GM23248 (cell line): ENCODE results near the gene HCRT. TPM values are rescaled to one million over a fixed set of nuclear protein-coding genes. Genes with fewer than 3 reads are reported as not detected.

Experiments
- DNase-seq: peaks from one replicate; pipeline ENCODE4 v3.0.0-alpha.2; 2015
- H2AFZ ChIP-seq: fragments of 200-600 bp; sonication (generic); 2 replicates; pipeline ENCODE4 v1.6.1; 2016; ENCODE audit warnings: antibody characterized with exemption
- H3F3A ChIP-seq: fragments of 200-600 bp; sonication (generic); 2 replicates; pipeline ENCODE4 v1.6.1; 2016; ENCODE audit warnings: mild to moderate bottlenecking, antibody characterized with exemption, mixed run types; ENCODE audit not compliant: insufficient read depth
- H3K27ac ChIP-seq: fragments of 200-600 bp; sonication (generic); 2 replicates; pipeline ENCODE4 v1.5.1; 2016; ENCODE audit warnings: mild to moderate bottlenecking
- H3K27me3 ChIP-seq: fragments of 200-600 bp; sonication (generic); replicated peaks from 2 replicates; pipeline ENCODE4 v1.6.1; 2016; ENCODE audit warnings: mild to moderate bottlenecking; ENCODE audit not compliant: insufficient read depth
- H3K36me3 ChIP-seq: fragments of 200-600 bp; sonication (generic); 2 replicates; pipeline ENCODE4 v1.6.1; 2016; ENCODE audit warnings: low read depth, mild to moderate bottlenecking
- H3K4me1 ChIP-seq: fragments of 200-600 bp; sonication (generic); 2 replicates; pipeline ENCODE4 v1.6.1; 2016; ENCODE audit warnings: mild to moderate bottlenecking; ENCODE audit not compliant: insufficient read depth
- H3K4me2 ChIP-seq: fragments of 200-600 bp; sonication (generic); one replicate; pipeline ENCODE4 v1.6.1; 2016; ENCODE audit warnings: mild to moderate bottlenecking; ENCODE audit not compliant: unreplicated experiment
- H3K4me3 ChIP-seq: fragments of 200-600 bp; sonication (generic); 2 replicates; pipeline ENCODE4 v1.5.1; 2016; ENCODE audit warnings: mild to moderate bottlenecking
- H3K79me2 ChIP-seq: fragments of 200-600 bp; sonication (generic); 2 replicates; pipeline ENCODE4 v1.6.1; 2016; ENCODE audit warnings: mild to moderate bottlenecking; ENCODE audit not compliant: insufficient read depth
- H3K9ac ChIP-seq: fragments of 200-600 bp; sonication (generic); 2 replicates; pipeline ENCODE4 v1.6.1; 2016; ENCODE audit warnings: mild to moderate bottlenecking
- H3K9me2 ChIP-seq: fragments of 200-600 bp; sonication (generic); 2 replicates; pipeline ENCODE4 v1.6.1; 2016; ENCODE audit warnings: mixed run types, mild to moderate bottlenecking, moderate library complexity; ENCODE audit not compliant: insufficient read depth
- H3K9me3 ChIP-seq: fragments of 200-600 bp; sonication (generic); one replicate; pipeline ENCODE4 v1.6.1; 2017; ENCODE audit warnings: low read depth
- H4K20me1 ChIP-seq: fragments of 200-600 bp; sonication (generic); 2 replicates; pipeline ENCODE4 v1.6.0; 2016; ENCODE audit not compliant: insufficient read depth
- EZH2 ChIP-seq: fragments of 200-600 bp; sonication (generic); IDR thresholded peaks from 2 replicates; pipeline ENCODE4 v1.6.1; 2018; ENCODE audit warnings: antibody characterized with exemption, mild to moderate bottlenecking; ENCODE audit not compliant: insufficient read depth, poor library complexity, severe bottlenecking
- EZH2phosphoT487 ChIP-seq: fragments of 200-600 bp; sonication (generic); IDR thresholded peaks from 2 replicates; pipeline ENCODE4 v1.6.1; 2018; ENCODE audit warnings: antibody characterized with exemption, moderate library complexity, mild to moderate bottlenecking, low read depth; ENCODE audit not compliant: insufficient read depth
- WGBS, 2 experiments: methylation state at CpG; one replicate each; pipeline ENCODE4 v1.1.6; 2015 to 2017; ENCODE audit warnings: low lambda C conversion rate in 2 of 2, low coverage in 1 of 2; ENCODE audit errors: missing lambda C conversion rate in 2 of 2; 5-methylcytosine and 5-hydroxymethylcytosine counted together
- in situ Hi-C: fragments of 300-500 bp; cut with MboI; formaldehyde crosslinking; loops from 2 replicates; pipeline ENCODE4 v1.15.0; 2020
- polyA plus RNA-seq: library from polyadenylated mRNA; unstranded; fragments of >200 nt; fragmentation: Nextera tagmentation; extraction: Ambion mirVana; gene quantifications from 2 replicates; pipeline ENCODE4 v1.2.1, GENCODE V29; 2016
- total RNA-seq: library from RNA; depleted of rRNA; stranded (reverse); fragments of >200 nt; shearing (Covaris generic); gene quantifications from 2 replicates; pipeline ENCODE4 v1.2.3, GENCODE V29; 2014

HCRT gene
- total and polyA plus RNA-seq, 2 experiments from 2014 or later: not detected

DNA sequence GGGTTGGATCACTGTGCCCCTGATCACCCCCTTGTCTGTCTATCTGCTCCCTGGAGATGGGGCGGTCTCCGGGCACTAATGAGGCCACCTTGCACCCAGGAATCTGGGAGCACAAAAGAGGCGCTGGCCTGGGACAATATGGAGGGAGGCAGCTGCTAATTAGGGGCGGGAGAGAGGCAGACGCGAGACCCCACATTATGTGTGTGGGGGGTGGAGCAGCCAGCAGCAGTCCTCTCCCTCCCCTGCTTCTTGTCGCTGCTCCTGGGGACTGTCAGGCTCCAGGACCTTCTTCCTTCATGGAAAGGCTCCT lies 324 bp upstream of the HCRT start:
- H3K9me3 ChIP-seq: no peaks in the 10 kb centered on the region
- H3K4me3 ChIP-seq: no peak overlapping the region
- H3K79me2 ChIP-seq: no peaks in the 10 kb centered on the region
- no peaks in the 10 kb centered on the region for H3K36me3 ChIP-seq
- WGBS, 2 experiments: 73 to 80% methylated on average over 6 to 7 of the region's 7 CpGs
- no peaks in the 10 kb centered on the region for H3F3A ChIP-seq
- H4K20me1 ChIP-seq: no peaks in the 10 kb centered on the region
- H2AFZ ChIP-seq: no peak overlapping the region
- H3K27ac ChIP-seq: no peak overlapping the region
- no peaks in the 10 kb centered on the region for H3K9me2 ChIP-seq
- H3K4me1 ChIP-seq: peaks cover 11% of the 10 kb centered on the region; the same call in 1 of the 2 replicates
- H3K4me2 ChIP-seq: no peak overlapping the region
- no peak for DNase-seq
- 0 out of 2 replicates have a peak, but pooled peaks cover 5% of the 10 kb centered on the region for H3K27me3 ChIP-seq
- in situ Hi-C loops: no loop called here
- no peak overlapping the region for H3K9ac ChIP-seq
- no peak for TF ChIP-seq EZH2phosphoT487
- TF ChIP-seq EZH2: no peak

DNA sequence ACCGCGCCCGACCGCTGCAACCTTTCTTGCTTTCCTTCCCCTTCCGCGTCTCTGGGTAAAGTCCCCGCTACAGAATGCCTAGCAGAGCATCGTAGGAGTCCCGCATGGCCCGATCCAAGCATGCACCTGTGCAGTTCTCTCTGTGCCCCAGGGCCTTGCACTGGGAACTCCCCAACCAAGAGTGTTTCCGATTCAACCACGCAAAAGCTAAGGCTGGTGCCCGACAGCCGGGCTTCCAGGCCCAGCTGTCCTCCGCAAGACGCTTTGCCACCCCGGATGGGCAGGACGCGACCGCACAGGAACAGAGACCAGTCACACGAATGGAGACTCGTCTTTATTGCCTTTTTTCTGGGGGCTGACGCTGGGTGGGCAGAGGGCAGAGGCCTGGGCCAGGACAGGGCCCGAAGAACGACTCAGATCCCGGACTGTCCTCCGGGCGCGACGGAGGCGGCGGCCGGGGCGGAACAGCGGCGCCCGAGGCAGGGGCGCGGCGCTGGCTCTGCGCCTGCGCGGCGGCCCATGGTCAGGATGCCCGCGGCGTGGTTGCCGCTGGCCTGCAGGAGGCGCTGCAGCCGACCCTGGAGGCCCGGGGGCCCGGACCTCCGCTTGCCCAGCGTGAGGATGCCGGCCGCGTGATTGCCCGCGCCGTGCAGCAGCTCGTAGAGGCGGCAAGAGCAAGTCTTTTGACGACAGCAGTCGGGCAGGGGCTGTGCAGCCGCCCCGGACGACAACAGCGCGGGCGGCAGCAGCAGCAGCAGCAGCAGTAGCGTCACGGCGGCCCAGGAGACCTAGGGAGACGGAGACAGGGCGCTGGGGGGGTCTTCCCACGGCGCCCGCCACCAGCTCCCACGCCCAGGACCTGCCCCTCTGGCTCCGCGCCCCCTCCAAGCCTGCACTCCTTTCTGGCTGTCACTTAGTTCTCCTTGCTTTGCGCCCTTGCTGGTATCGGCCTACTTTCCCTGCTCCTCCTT lies 1.2 kb downstream of the HCRT start:
- peak overlapping the region; percentile 97 for H2AFZ ChIP-seq
- no peak overlapping the region for H3K27ac ChIP-seq
- H3K4me3 ChIP-seq: peak overlapping the region; percentile 70
- no peaks in the 10 kb centered on the region for H3F3A ChIP-seq
- peak overlapping the region; percentile 86 for H3K4me2 ChIP-seq
- H3K36me3 ChIP-seq: no peaks in the 10 kb centered on the region
- H3K9me2 ChIP-seq: no peaks in the 10 kb centered on the region
- WGBS, 2 experiments: 15 to 16% methylated on average over 65 to 70 of the region's 83 CpGs
- H3K4me1 ChIP-seq: peaks cover 11% of the 10 kb centered on the region; the same call in 1 of the 2 replicates
- in situ Hi-C loops: no loop called here
- peak; percentile 86 for DNase-seq
- no peak for TF ChIP-seq EZH2phosphoT487
- H4K20me1 ChIP-seq: no peaks in the 10 kb centered on the region
- H3K9ac ChIP-seq: peak overlapping the region; percentile 60
- no peaks in the 10 kb centered on the region for H3K79me2 ChIP-seq
- no peaks in the 10 kb centered on the region for H3K9me3 ChIP-seq
- H3K27me3 ChIP-seq: 0 out of 2 replicates have a peak, but pooled peaks cover 5% of the 10 kb centered on the region

DNA sequence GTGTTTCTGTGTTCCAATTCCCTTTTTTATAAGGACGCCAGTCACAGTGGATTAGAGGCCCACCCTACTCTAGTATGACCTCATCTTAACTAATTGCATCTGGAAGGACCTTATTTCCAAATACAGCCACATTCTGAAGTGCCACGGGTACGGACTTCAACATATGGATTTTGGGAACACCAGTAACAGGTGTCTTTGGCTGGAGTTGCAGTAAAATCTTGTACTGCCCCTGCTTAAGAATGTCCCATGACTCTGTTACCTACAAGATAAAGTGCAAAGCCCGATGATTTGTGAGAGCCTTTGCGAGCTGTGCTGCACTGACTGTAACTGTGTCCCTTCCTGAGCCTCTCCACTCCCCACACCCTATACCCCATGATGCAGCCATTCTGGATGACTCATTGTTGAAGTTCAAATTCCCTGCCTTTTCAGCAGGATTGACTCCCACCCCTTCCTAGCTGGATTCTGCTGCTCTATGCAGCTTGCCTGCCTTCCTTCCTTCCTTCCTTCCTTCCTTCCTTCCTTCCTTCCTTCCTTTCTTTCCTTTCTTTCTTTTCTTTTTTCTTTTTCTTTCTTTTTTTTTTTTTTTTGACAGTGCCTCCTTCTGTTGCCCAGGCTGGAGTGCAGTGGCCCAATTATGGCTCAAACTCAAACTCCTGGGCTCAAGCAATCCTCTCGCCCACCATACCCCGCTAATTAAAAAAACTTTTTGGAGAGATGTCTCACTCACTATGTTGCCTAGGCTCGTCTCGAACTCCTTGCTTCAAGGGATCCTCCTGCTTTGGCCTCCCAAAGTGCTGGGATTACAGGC lies 2.1 kb downstream of the HCRT start:
- no peak for TF ChIP-seq EZH2phosphoT487
- TF ChIP-seq EZH2: no peak
- H3K36me3 ChIP-seq: no peaks in the 10 kb centered on the region
- no peaks in the 10 kb centered on the region for H3K79me2 ChIP-seq
- H3K9me2 ChIP-seq: no peaks in the 10 kb centered on the region
- H3K9me3 ChIP-seq: no peaks in the 10 kb centered on the region
- no peak overlapping the region; the same call in 1 of the 2 replicates for H3K4me3 ChIP-seq
- 72 to 83% methylated on average over 9 of the region's 9 CpGs for WGBS, 2 experiments
- 0 out of 2 replicates have a peak, but pooled peaks cover 5% of the 10 kb centered on the region for H3K27me3 ChIP-seq
- no peak overlapping the region for H3K27ac ChIP-seq
- no peak overlapping the region for H2AFZ ChIP-seq
- no peaks in the 10 kb centered on the region for H3F3A ChIP-seq
- no peaks in the 10 kb centered on the region for H4K20me1 ChIP-seq
- peak overlapping the region; percentile 86 for H3K4me2 ChIP-seq
- DNase-seq: peak; percentile 66
- H3K4me1 ChIP-seq: peaks cover 11% of the 10 kb centered on the region; the same call in 1 of the 2 replicates
- in situ Hi-C loops: no loop called here
- H3K9ac ChIP-seq: no peak overlapping the region

DNA sequence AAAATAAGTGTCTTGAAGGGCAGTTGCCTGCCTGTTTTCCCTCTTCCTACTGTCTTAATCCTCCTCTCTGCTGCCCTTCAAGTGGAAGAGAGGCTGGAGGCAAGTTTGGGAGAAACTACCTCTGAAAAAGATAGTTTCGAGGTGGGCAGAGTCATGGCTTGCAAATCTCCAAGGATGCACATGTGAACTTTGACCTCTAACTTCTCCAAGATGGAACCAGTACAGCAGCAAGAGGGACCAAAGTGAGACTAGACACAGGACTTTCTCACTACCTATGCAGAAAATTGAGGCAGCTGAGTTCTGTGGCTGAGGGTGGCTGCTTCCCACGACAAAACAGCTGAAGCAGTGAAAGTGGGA lies 3.4 kb downstream of the HCRT start:
- H4K20me1 ChIP-seq: no peaks in the 10 kb centered on the region
- H3K9ac ChIP-seq: no peak overlapping the region
- in situ Hi-C loops: no loop called here
- no peak overlapping the region for H3K4me2 ChIP-seq
- H3K79me2 ChIP-seq: no peaks in the 10 kb centered on the region
- H3K9me3 ChIP-seq: no peaks in the 10 kb centered on the region
- WGBS, 2 experiments: 93 to 97% methylated on average over 2 of the region's 2 CpGs
- H3K4me1 ChIP-seq: peaks cover 11% of the 10 kb centered on the region; the same call in 1 of the 2 replicates
- 0 out of 2 replicates have a peak, but pooled peaks cover 5% of the 10 kb centered on the region for H3K27me3 ChIP-seq
- H3F3A ChIP-seq: no peaks in the 10 kb centered on the region
- H2AFZ ChIP-seq: no peak overlapping the region
- no peaks in the 10 kb centered on the region for H3K9me2 ChIP-seq
- no peak overlapping the region for H3K27ac ChIP-seq
- no peak overlapping the region for H3K4me3 ChIP-seq
- TF ChIP-seq EZH2phosphoT487: no peak
- TF ChIP-seq EZH2: no peak
- H3K36me3 ChIP-seq: no peaks in the 10 kb centered on the region
- DNase-seq: no peak
